Measurements from ENCODE around the gene C12orf57. TPM values are rescaled to one million over a fixed set of nuclear protein-coding genes. Genes with fewer than 3 reads are reported as not detected.
A peak's percentile ranks its signal among the peaks of the same experiment; 100 is the strongest.

Gene C12orf57
- total and polyA plus RNA-seq, 2 experiments from 2014 or later: 204 to 262 TPM

DNA sequence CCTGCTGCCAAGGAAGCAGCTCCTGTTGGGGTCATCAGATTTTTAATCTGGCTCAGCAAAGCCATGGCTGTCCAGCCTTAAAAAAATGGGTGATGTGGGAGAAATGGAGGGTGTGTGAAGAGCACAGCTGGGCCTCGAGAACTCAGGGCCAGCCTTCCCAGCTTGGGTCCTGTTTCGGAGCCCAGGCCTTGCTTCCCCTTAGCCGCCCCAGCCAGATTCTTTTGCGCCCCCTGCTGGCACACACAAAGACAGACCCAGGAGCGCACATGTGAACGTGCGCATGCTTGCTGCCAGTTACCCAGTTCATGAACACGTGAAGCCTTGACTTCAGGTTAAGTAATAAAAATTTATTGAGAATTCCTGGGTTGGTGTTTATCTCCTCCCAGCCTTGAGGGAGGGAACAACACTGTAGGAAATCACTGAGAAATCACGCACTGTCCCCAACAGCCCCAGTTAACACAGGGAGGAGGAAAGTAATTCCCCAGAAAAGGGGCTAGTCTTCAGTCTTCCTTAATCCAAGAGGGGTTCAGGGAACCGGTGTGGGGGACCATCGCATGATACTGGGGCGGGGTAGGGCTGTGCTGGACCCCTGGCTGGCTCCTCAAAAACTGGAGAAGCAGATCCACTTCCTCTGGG is 21.3 kb downstream of the C12orf57 start:
- H2AFZ ChIP-seq: no peak overlapping the region
- Mint-ChIP-seq H3K9me3 (no peaks in the 10 kb centered on the region), H3K27me3 (ENCODE audit: insufficient read depth, low read depth, poor library complexity) (peaks cover 28% of the 10 kb centered on the region), H3K4me1 (peaks cover 59% of the 10 kb centered on the region), H3K27ac (peak overlapping the region; percentile 93), H3K4me3 (peak overlapping the region; percentile 86), H3K36me3 (ENCODE audit: low read depth) (peaks cover 61% of the 10 kb centered on the region)
- peaks cover 65% of the 10 kb centered on the region for H3F3A ChIP-seq (replicated peaks; ENCODE audit: low read depth)
- ATAC-seq (peak; percentile 33), DNase-seq (ENCODE audit: low spot score) (peak; percentile 96)
- H3K36me3 ChIP-seq (ENCODE audit: insufficient read depth): peaks cover 31% of the 10 kb centered on the region
- peaks cover 7% of the 10 kb centered on the region; the same call in 1 of the 2 replicates for H4K20me1 ChIP-seq (replicated peaks; ENCODE audit: insufficient read depth)
- TF ChIP-seq, protein P1, sequence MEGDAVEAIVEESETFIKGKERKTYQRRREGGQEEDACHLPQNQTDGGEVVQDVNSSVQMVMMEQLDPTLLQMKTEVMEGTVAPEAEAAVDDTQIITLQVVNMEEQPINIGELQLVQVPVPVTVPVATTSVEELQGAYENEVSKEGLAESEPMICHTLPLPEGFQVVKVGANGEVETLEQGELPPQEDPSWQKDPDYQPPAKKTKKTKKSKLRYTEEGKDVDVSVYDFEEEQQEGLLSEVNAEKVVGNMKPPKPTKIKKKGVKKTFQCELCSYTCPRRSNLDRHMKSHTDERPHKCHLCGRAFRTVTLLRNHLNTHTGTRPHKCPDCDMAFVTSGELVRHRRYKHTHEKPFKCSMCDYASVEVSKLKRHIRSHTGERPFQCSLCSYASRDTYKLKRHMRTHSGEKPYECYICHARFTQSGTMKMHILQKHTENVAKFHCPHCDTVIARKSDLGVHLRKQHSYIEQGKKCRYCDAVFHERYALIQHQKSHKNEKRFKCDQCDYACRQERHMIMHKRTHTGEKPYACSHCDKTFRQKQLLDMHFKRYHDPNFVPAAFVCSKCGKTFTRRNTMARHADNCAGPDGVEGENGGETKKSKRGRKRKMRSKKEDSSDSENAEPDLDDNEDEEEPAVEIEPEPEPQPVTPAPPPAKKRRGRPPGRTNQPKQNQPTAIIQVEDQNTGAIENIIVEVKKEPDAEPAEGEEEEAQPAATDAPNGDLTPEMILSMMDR (conservative IDR thresholded peaks at IDR 0.05; ENCODE audit: low read depth in 2 of 2): peak; percentile 85 to 89
- no peak for TF ChIP-seq EZH2phosphoT487 (IDR thresholded peaks at IDR 0.05; ENCODE audit: unreplicated experiment)
- TF ChIP-seq POLR2AphosphoS5 (IDR thresholded peaks at IDR 0.05; ENCODE audit: low read depth): peak; percentile 42; the same call in 1 of the 2 replicates
- no peak for TF ChIP-seq CREB1 (CRISPR knock-in tag; IDR thresholded peaks at IDR 0.05; ENCODE audit: low read depth)
- H3K27ac ChIP-seq (ENCODE audit: low read depth): peak overlapping the region; percentile 98
- peak overlapping the region; percentile 95; the same call in 1 of the 2 replicates for H3K4me3 ChIP-seq
- H3K79me2 ChIP-seq (replicated peaks; ENCODE audit: insufficient read depth): peaks cover 48% of the 10 kb centered on the region
- H3K27me3 ChIP-seq (ENCODE audit: insufficient read depth): no peaks in the 10 kb centered on the region
- H3K9me2 ChIP-seq (ENCODE audit: insufficient read depth): no peaks in the 10 kb centered on the region
- peak overlapping the region; percentile 98 for H3K4me2 ChIP-seq
- peaks cover 49% of the 10 kb centered on the region for H3K4me1 ChIP-seq (ENCODE audit: insufficient read depth)

DNA sequence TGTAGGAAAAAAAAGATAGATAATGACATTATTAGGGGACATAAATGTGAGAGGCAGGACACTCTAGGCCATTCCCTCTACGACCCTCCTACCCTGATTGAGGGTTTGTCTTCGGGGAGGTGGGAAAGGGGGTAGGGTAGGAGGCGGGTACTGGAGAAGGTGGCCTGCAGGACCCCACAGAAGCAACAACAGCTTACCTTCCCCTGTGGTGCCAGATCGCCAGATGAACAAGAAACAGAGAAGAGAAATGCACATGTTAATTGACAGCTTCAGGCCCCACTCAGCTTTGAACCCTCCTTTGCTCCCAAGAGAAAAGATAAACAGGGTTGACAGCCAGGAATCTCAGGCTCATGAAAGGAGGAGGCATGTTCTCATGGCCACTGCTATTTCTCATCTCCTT is 21.9 kb downstream of the C12orf57 start:
- Histone ChIP-seq H3K4me2 (no peak overlapping the region), H3K9me2 (ENCODE audit: insufficient read depth) (no peaks in the 10 kb centered on the region), H3K4me1 (ENCODE audit: insufficient read depth) (peaks cover 45% of the 10 kb centered on the region), H3K27me3 (ENCODE audit: insufficient read depth) (no peaks in the 10 kb centered on the region), H3K27ac (ENCODE audit: low read depth) (peak overlapping the region; percentile 27; the same call in 1 of the 2 replicates), H3K79me2 (replicated peaks; ENCODE audit: insufficient read depth) (peaks cover 48% of the 10 kb centered on the region), H2AFZ (no peak overlapping the region), H3K36me3 (ENCODE audit: insufficient read depth) (peaks cover 31% of the 10 kb centered on the region), H3K4me3 (no peak overlapping the region), H4K20me1 (replicated peaks; ENCODE audit: insufficient read depth) (peaks cover 7% of the 10 kb centered on the region; the same call in 1 of the 2 replicates), H3F3A (replicated peaks; ENCODE audit: low read depth) (peaks cover 65% of the 10 kb centered on the region)
- Mint-ChIP-seq H3K4me3 (no peak overlapping the region; the same call in 2 of the 3 replicates), H3K9me3 (no peaks in the 10 kb centered on the region; the same call in 2 of the 3 replicates), H3K27ac (peak overlapping the region; percentile 93), H3K4me1 (peaks cover 55% of the 10 kb centered on the region), H3K36me3 (ENCODE audit: low read depth) (peaks cover 62% of the 10 kb centered on the region), H3K27me3 (ENCODE audit: insufficient read depth, low read depth, poor library complexity) (peaks cover 25% of the 10 kb centered on the region)
- ATAC-seq: no peak
- peak; percentile 35; the same call in 1 of the 2 replicates for TF ChIP-seq POLR2AphosphoS5 (IDR thresholded peaks at IDR 0.05; ENCODE audit: low read depth)
- no peak for TF ChIP-seq JUNB (IDR thresholded peaks at IDR 0.05; ENCODE audit: unreplicated experiment)
- no peak for DNase-seq (ENCODE audit: low spot score)

DNA sequence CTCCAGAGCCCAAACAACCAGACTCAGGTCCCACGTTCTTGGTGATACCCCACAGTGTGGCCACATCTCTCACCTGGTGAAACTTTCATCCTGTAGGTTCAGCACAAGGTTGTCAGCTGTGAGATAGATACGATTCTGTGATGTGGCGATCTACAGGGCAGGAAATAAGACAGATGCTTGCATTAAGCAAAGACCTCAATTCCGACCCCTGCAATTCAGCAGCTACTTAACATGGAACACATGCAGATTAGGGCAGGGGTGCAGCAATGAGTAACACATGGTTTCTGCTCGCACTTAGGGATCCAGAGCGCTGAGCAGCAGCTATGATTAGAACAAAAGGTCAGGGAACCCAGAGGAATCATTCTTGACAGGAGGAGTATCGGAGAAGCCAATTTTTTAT is 22.5 kb downstream of the C12orf57 start:
- H3K4me3 Mint-ChIP-seq: no peak overlapping the region; the same call in 2 of the 3 replicates
- Histone ChIP-seq H3K27me3 (ENCODE audit: insufficient read depth) (no peaks in the 10 kb centered on the region), H3K27ac (ENCODE audit: low read depth) (peak overlapping the region; percentile 27; the same call in 1 of the 2 replicates), H4K20me1 (replicated peaks; ENCODE audit: insufficient read depth) (peaks cover 7% of the 10 kb centered on the region; the same call in 1 of the 2 replicates), H3K4me3 (no peak overlapping the region), H3K4me1 (ENCODE audit: insufficient read depth) (peaks cover 38% of the 10 kb centered on the region), H3K36me3 (ENCODE audit: insufficient read depth) (peaks cover 31% of the 10 kb centered on the region), H3F3A (replicated peaks; ENCODE audit: low read depth) (peaks cover 61% of the 10 kb centered on the region), H3K9me2 (ENCODE audit: insufficient read depth) (no peaks in the 10 kb centered on the region), H2AFZ (no peak overlapping the region), H3K4me2 (no peak overlapping the region), H3K79me2 (replicated peaks; ENCODE audit: insufficient read depth) (peaks cover 54% of the 10 kb centered on the region)
- peaks cover 49% of the 10 kb centered on the region for H3K4me1 Mint-ChIP-seq
- H3K27me3 Mint-ChIP-seq (ENCODE audit: insufficient read depth, low read depth, poor library complexity): peaks cover 26% of the 10 kb centered on the region
- ATAC-seq (no peak), DNase-seq (ENCODE audit: low spot score) (no peak)
- peaks cover 65% of the 10 kb centered on the region for H3K36me3 Mint-ChIP-seq (ENCODE audit: low read depth)
- H3K27ac Mint-ChIP-seq: no peak overlapping the region
- H3K9me3 Mint-ChIP-seq: peaks cover 2% of the 10 kb centered on the region; the same call in 1 of the 3 replicates
- TF ChIP-seq POLR2AphosphoS5 (IDR thresholded peaks at IDR 0.05; ENCODE audit: low read depth) (no peak), ZNF114 (CRISPR knock-in tag; IDR thresholded peaks at IDR 0.05) (no peak), NANOG (IDR thresholded peaks at IDR 0.05; ENCODE audit: borderline replicate concordance) (no peak), EZH2phosphoT487 (IDR thresholded peaks at IDR 0.05; ENCODE audit: unreplicated experiment) (no peak)
